IPS-15b (cell line): ENCODE results near the gene CACNA1C.

ENCODE experiments used
- H3K27me3 ChIP-seq: one replicate; pipeline ENCODE4 v1.6.1; 2013; ENCODE audit warnings: low read length; ENCODE audit not compliant: control insufficient read depth, insufficient read depth
- H3K36me3 ChIP-seq: one replicate; pipeline ENCODE4 v1.6.1; 2013; ENCODE audit warnings: low read length; ENCODE audit not compliant: control insufficient read depth, insufficient read depth
- H3K4me1 ChIP-seq: one replicate; pipeline ENCODE4 v1.6.1; 2013; ENCODE audit warnings: mild to moderate bottlenecking, low read length; ENCODE audit not compliant: control insufficient read depth, insufficient read depth
- H3K4me3 ChIP-seq: one replicate; pipeline ENCODE4 v1.5.1; 2013; ENCODE audit warnings: low read depth, low read length
- H3K9ac ChIP-seq: one replicate; pipeline ENCODE4 v1.6.1; 2013; ENCODE audit warnings: low read depth, mild to moderate bottlenecking, low read length
- H3K9me3 ChIP-seq: one replicate; pipeline ENCODE4 v1.6.1; 2013; ENCODE audit warnings: mild to moderate bottlenecking, low read length; ENCODE audit not compliant: control insufficient read depth, insufficient read depth

Gene CACNA1C

GRCh38 chr12:2334689-2335088 lies 281.9 kb downstream of the CACNA1C start:
- no peaks in the 10 kb centered on the region for H3K4me1 ChIP-seq

GRCh38 chr12:2335109-2335508 lies 282.3 kb downstream of the CACNA1C start:
- Histone ChIP-seq H3K9ac (no peak overlapping the region), H3K4me3 (no peak overlapping the region), H3K4me1 (no peaks in the 10 kb centered on the region), H3K36me3 (no peaks in the 10 kb centered on the region), H3K9me3 (no peaks in the 10 kb centered on the region), H3K27me3 (no peaks in the 10 kb centered on the region)

More at GRCh38 chr12:2334689-2335088, 281.9 kb downstream of the CACNA1C start:
- Histone ChIP-seq H3K36me3 (no peaks in the 10 kb centered on the region), H3K27me3 (no peaks in the 10 kb centered on the region), H3K9ac (no peak overlapping the region), H3K9me3 (no peaks in the 10 kb centered on the region), H3K4me3 (no peak overlapping the region)

GRCh38 chr12:2335513-2335912 lies 282.7 kb downstream of the CACNA1C start:
- H3K4me1 ChIP-seq: no peaks in the 10 kb centered on the region
- no peaks in the 10 kb centered on the region for H3K27me3 ChIP-seq
- H3K36me3 ChIP-seq: no peaks in the 10 kb centered on the region
- H3K4me3 ChIP-seq: no peak overlapping the region
- no peak overlapping the region for H3K9ac ChIP-seq
- no peaks in the 10 kb centered on the region for H3K9me3 ChIP-seq

GRCh38 chr12:2335916-2336315 lies 283.1 kb downstream of the CACNA1C start:
- no peaks in the 10 kb centered on the region for H3K4me1 ChIP-seq
- no peaks in the 10 kb centered on the region for H3K27me3 ChIP-seq
- H3K9ac ChIP-seq: no peak overlapping the region
- H3K36me3 ChIP-seq: no peaks in the 10 kb centered on the region
- H3K4me3 ChIP-seq: no peak overlapping the region
- H3K9me3 ChIP-seq: no peaks in the 10 kb centered on the region

GRCh38 chr12:2336409-2336829 lies 283.6 kb downstream of the CACNA1C start:
- Histone ChIP-seq H3K4me3 (no peak overlapping the region), H3K36me3 (no peaks in the 10 kb centered on the region), H3K9me3 (no peaks in the 10 kb centered on the region), H3K27me3 (no peaks in the 10 kb centered on the region), H3K9ac (no peak overlapping the region), H3K4me1 (no peaks in the 10 kb centered on the region)

GRCh38 chr12:2337031-2338010 lies 284.5 kb downstream of the CACNA1C start:
- no peaks in the 10 kb centered on the region for H3K4me1 ChIP-seq
- no peaks in the 10 kb centered on the region for H3K9me3 ChIP-seq
- no peaks in the 10 kb centered on the region for H3K36me3 ChIP-seq
- H3K4me3 ChIP-seq: no peak overlapping the region
- H3K27me3 ChIP-seq: no peaks in the 10 kb centered on the region
- no peak overlapping the region for H3K9ac ChIP-seq

- no peak overlapping the region for H3K9ac ChIP-seq
- no peaks in the 10 kb centered on the region for H3K4me1 ChIP-seq
- H3K4me3 ChIP-seq: no peak overlapping the region
- no peaks in the 10 kb centered on the region for H3K36me3 ChIP-seq
- no peaks in the 10 kb centered on the region for H3K9me3 ChIP-seq
- no peaks in the 10 kb centered on the region for H3K27me3 ChIP-seq
These were observed 285.6 kb downstream of the CACNA1C start for GRCh38 chr12:2338381-2338780.

GRCh38 chr12:2338991-2339431 lies 286.2 kb downstream of the CACNA1C start:
- no peaks in the 10 kb centered on the region for H3K27me3 ChIP-seq
- no peak overlapping the region for H3K9ac ChIP-seq
- no peak overlapping the region for H3K4me3 ChIP-seq
- peaks cover 6% of the 10 kb centered on the region for H3K4me1 ChIP-seq
- no peaks in the 10 kb centered on the region for H3K9me3 ChIP-seq
- H3K36me3 ChIP-seq: no peaks in the 10 kb centered on the region

- Histone ChIP-seq H3K4me3 (no peak overlapping the region), H3K4me1 (peaks cover 9% of the 10 kb centered on the region), H3K36me3 (no peaks in the 10 kb centered on the region), H3K9me3 (no peaks in the 10 kb centered on the region), H3K27me3 (no peaks in the 10 kb centered on the region), H3K9ac (no peak overlapping the region)
These were observed 288.4 kb downstream of the CACNA1C start for GRCh38 chr12:2341051-2341751.

GRCh38 chr12:2341871-2342270 lies 289.1 kb downstream of the CACNA1C start:
- Histone ChIP-seq H3K4me1 (peaks cover 9% of the 10 kb centered on the region), H3K27me3 (no peaks in the 10 kb centered on the region), H3K9ac (no peak overlapping the region), H3K9me3 (no peaks in the 10 kb centered on the region), H3K4me3 (no peak overlapping the region), H3K36me3 (no peaks in the 10 kb centered on the region)

GRCh38 chr12:2343681-2344080 lies 290.9 kb downstream of the CACNA1C start:
- no peak overlapping the region for H3K4me3 ChIP-seq
- no peaks in the 10 kb centered on the region for H3K36me3 ChIP-seq
- peaks cover 9% of the 10 kb centered on the region for H3K4me1 ChIP-seq
- H3K9ac ChIP-seq: no peak overlapping the region
- H3K27me3 ChIP-seq: no peaks in the 10 kb centered on the region
- H3K9me3 ChIP-seq: no peaks in the 10 kb centered on the region
